K562 (cell line): ENCODE results near the gene IL11. TPM values are rescaled to one million over a fixed set of nuclear protein-coding genes. Genes with fewer than 3 reads are reported as not detected.
A peak's percentile ranks its signal among the peaks of the same experiment; 100 is the strongest.

ENCODE experiments used
- ATAC-seq: fragments of 200-7000 bp; cut with Tn5 transposase; 3 replicates; pipeline ENCODE4 v1.9.1; 2020; ENCODE audit warnings: moderate library complexity
- BruUV-seq: library from RNA; stranded (reverse); fragments of 400-500 nt; replicated peaks from 2 replicates; lab custom pipeline; 2021; lab: Mats Ljungman, UMichigan
- CTCF ChIA-PET: fragments of 300-600 bp; formaldehyde crosslinking; extraction: SDS; loops from one replicate; lab custom pipeline; 2021; ENCODE audit warnings: low intra/inter-chr PET ratio; lab: Yijun Ruan, JAX
- POLR2A ChIA-PET: fragments of 300-600, 350-650 bp; sonication (Branson Sonifier 250); formaldehyde crosslinking; extraction: SDS; loops from one replicate; lab custom pipeline; 2021; ENCODE audit warnings: antibody characterized with exemption, inconsistent platforms; lab: Yijun Ruan, JAX
- DNase-seq, 4 experiments: peaks; one replicate each; pipeline versions ENCODE4 v3.0.0 to v3.0.0-alpha.2; 2011 to 2018; ENCODE audit warnings: low spot score in 3 of 4, mixed read lengths in 3 of 4; ENCODE audit errors: extremely low read depth in 1 of 4
- FAIRE-seq: peaks from 2 replicates; lab custom pipeline; 2011; peaks lifted over from hg19 to GRCh38; lab: Jason Lieb, UNC
- H2AFZ ChIP-seq: 2 replicates; pipeline ENCODE4 v1.6.0; 2011; ENCODE audit warnings: low read depth, low read length, control low read depth, inconsistent platforms
- H3K27ac ChIP-seq: fragments of 200-600 bp; 3 replicates; pipeline ENCODE4 v1.8.0; 2011; ENCODE audit warnings: low read depth, mild to moderate bottlenecking, control low read depth, inconsistent platforms, low read length, moderate library complexity, mixed read lengths; ENCODE audit errors: extremely low read depth
- H3K27me3 ChIP-seq, 2 experiments: fragments of 300-600 bp in 1 of 2; 2 replicates in 1 of 2; 3 replicates in 1 of 2; pipeline versions ENCODE4 v1.6.0 to v1.8.0; 2011; ENCODE audit warnings: inconsistent platforms in 2 of 2, low read length in 2 of 2, mild to moderate bottlenecking in 1 of 2, mixed read lengths in 1 of 2, moderate library complexity in 1 of 2; ENCODE audit not compliant: control insufficient read depth in 2 of 2, insufficient read depth in 2 of 2
- H3K36me3 ChIP-seq: fragments of 300-600 bp; 3 replicates; pipeline ENCODE4 v1.8.0; 2011; ENCODE audit warnings: mild to moderate bottlenecking, low read length, inconsistent platforms; ENCODE audit not compliant: control insufficient read depth, insufficient read depth
- H3K4me1 ChIP-seq, 2 experiments: fragments of 200-600 bp in 1 of 2; replicated peaks in 1 of 2; 2 replicates in 1 of 2; 3 replicates in 1 of 2; pipeline versions ENCODE4 v1.5.1 to v1.8.0; 2011; ENCODE audit warnings: inconsistent platforms in 2 of 2, low read length in 2 of 2, mild to moderate bottlenecking in 1 of 2, mixed read lengths in 1 of 2, moderate library complexity in 1 of 2; ENCODE audit not compliant: control insufficient read depth in 2 of 2, insufficient read depth in 2 of 2
- H3K4me2 ChIP-seq: 2 replicates; pipeline ENCODE4 v1.6.1; 2011; ENCODE audit warnings: low read length, control low read depth, inconsistent platforms, mixed read lengths; ENCODE audit not compliant: insufficient read depth
- H3K4me3 ChIP-seq: fragments of 200-600 bp; sonication (generic), shearing (Covaris generic); 2 replicates; pipeline ENCODE4 v1.5.1; 2016; ENCODE audit warnings: control low read depth, inconsistent platforms
- H3K79me2 ChIP-seq: fragments of 200-600 bp; 3 replicates; pipeline ENCODE4 v1.8.0; 2011; ENCODE audit warnings: low read length, inconsistent platforms; ENCODE audit not compliant: control insufficient read depth, insufficient read depth
- H3K9ac ChIP-seq, 2 experiments: 2 replicates each; pipeline versions ENCODE4 v1.6.0 to v1.6.1; 2011; ENCODE audit warnings: low read depth in 2 of 2, low read length in 2 of 2, control low read depth in 1 of 2, inconsistent platforms in 1 of 2, mild to moderate bottlenecking in 1 of 2, mixed read lengths in 1 of 2; ENCODE audit not compliant: insufficient read depth in 1 of 2
- H3K9me1 ChIP-seq: one replicate; pipeline ENCODE4 v1.6.0; 2011; ENCODE audit warnings: inconsistent platforms, mild to moderate bottlenecking, low read length, moderate library complexity; ENCODE audit not compliant: control insufficient read depth, insufficient read depth
- H3K9me3 ChIP-seq: replicated peaks from 2 replicates; pipeline ENCODE4 v1.5.1; 2011; ENCODE audit warnings: low read depth, low read length, inconsistent platforms; ENCODE audit not compliant: control insufficient read depth, insufficient read depth
- H4K20me1 ChIP-seq: replicated peaks from 2 replicates; pipeline ENCODE4 v1.6.1; 2011; ENCODE audit warnings: low read length, inconsistent platforms, mixed read lengths; ENCODE audit not compliant: control insufficient read depth, insufficient read depth
- CBX1 ChIP-seq: sonication (generic); IDR thresholded peaks from 2 replicates; pipeline ENCODE4 v1.6.1; 2016; ENCODE audit warnings: antibody characterized with exemption, low read depth, mild to moderate bottlenecking
- PCBP1 ChIP-seq: fragments of 200-400 bp; formaldehyde crosslinking; IDR thresholded peaks from 2 replicates; pipeline ENCODE4 v1.6.1; 2018; ENCODE audit warnings: mild to moderate bottlenecking, low read depth, low read length; ENCODE audit not compliant: poor library complexity, severe bottlenecking
- RERE ChIP-seq: sonication (generic); formaldehyde crosslinking; IDR thresholded peaks from 2 replicates; pipeline ENCODE4 v1.8.0; 2023; ENCODE audit warnings: missing genetic modification reagents, mild to moderate bottlenecking, borderline replicate concordance
- ZBTB7A ChIP-seq: IDR thresholded peaks from 2 replicates; pipeline ENCODE4 v1.6.1; 2011; ENCODE audit warnings: low read depth, mild to moderate bottlenecking, low read length, moderate library complexity, borderline replicate concordance; ENCODE audit not compliant: control insufficient read depth
- ZNF740 ChIP-seq, 3 experiments: fragments of 200-800 bp in 1 of 3; sonication (Bioruptor generic) in 1 of 3; sonication (generic) in 1 of 3; formaldehyde crosslinking in 1 of 3; IDR thresholded peaks; 2 replicates each; pipeline versions ENCODE4 v1.6.1 to v1.8.0; 2016 to 2022; ENCODE audit warnings: mild to moderate bottlenecking in 2 of 3, missing compliant biosample characterization in 2 of 3, missing genetic modification characterization in 2 of 3, missing genetic modification reagents in 1 of 3
- WGBS: fragments of 100-300 bp; shearing (Covaris generic); methylation state at CpG from one replicate; pipeline ENCODE4 v1.1.6; 2016; ENCODE audit warnings: low coverage, mixed read lengths; ENCODE audit not compliant: insufficient coverage; ENCODE audit errors: missing lambda C conversion rate; 5-methylcytosine and 5-hydroxymethylcytosine counted together
- in situ Hi-C: fragments of 300-500 bp; cut with MboI; formaldehyde crosslinking; loops from 4 replicates; pipeline ENCODE4 v1.15.0; 2018; ENCODE audit warnings: inconsistent platforms, mixed read lengths
- intact Hi-C: fragments of 100-400 bp; cut with micrococcal nuclease; formaldehyde crosslinking; loops from 2 replicates; pipeline ENCODE4 v1.14.2; 2022
- polyA plus RNA-seq, 8 experiments: library from polyadenylated mRNA; depleted of rRNA in 4 of 8; stranded (reverse) in 5 of 8; unstranded in 3 of 8; fragments of >200 nt; fragmentation: Nextera tagmentation in 2 of 8; fragmentation: Illumina TruSeq in 1 of 8; extraction: Ambion mirVana in 2 of 8; extraction: Trizol in 1 of 8; gene quantifications; 2 replicates each; pipeline versions ENCODE4 v1.2.1 to v1.2.3, GENCODE V29; 2011 to 2014; ENCODE audit warnings: inconsistent platforms in 1 of 8, missing spikeins in 1 of 8
- total RNA-seq, 7 experiments: library from RNA; depleted of rRNA in 6 of 7; stranded (reverse); fragments of >200 nt in 6 of 7; fragmentation: Illumina TruSeq in 2 of 7; extraction: Trizol in 2 of 7; gene quantifications; 2 replicates each; pipeline versions ENCODE4 v1.2.1 to v1.2.3, GENCODE V29; 2011 to 2021; ENCODE audit warnings: low replicate concordance in 1 of 7

The IL11 gene
- total and polyA plus RNA-seq, 9 of the 15 experiments (the other 6 are each of a cell fraction or from before 2014, with no cell fraction given), result 0.04 to 0.42 (median 0.06) TPM; not detected in 6

GRCh38 chr19:55373993-55374757 is 3.9 kb upstream of the IL11 start:
- in situ Hi-C loops (no loop called here), intact Hi-C loops (no loop called here)
- Histone ChIP-seq H3K27me3 (peaks cover 11% of the 10 kb centered on the region in 2 experiments; a peak in 4 of 5 replicates), H3K4me2 (no peak overlapping the region), H3K9ac (peak overlapping the region in 1 of 2 experiments; percentile 83; a peak in 2 of 4 replicates), H3K4me1 (peaks cover 10 to 73% of the 10 kb centered on the region in 2 experiments; a peak in 4 of 5 replicates), H3K79me2 (no peaks in the 10 kb centered on the region), H3K9me1 (no peaks in the 10 kb centered on the region), H4K20me1 (no peaks in the 10 kb centered on the region), H3K36me3 (no peaks in the 10 kb centered on the region), H3K27ac (0 out of 3 replicates have a peak overlapping the region, but pooled peaks have one; percentile 28), H3K4me3 (no peak overlapping the region), H3K9me3 (no peaks in the 10 kb centered on the region), H2AFZ (no peak overlapping the region)
- ChIA-PET POLR2A (interaction anchor here (0.7 to 1.0 kb wide), 2 partner anchors 9 to 20 kb away, joined by 3 to 5 read pairs; partner anchors contain the start of gene TMEM238), CTCF (no interaction called here)
- DNase-seq (no peak), FAIRE-seq (no peak), ATAC-seq (peak; percentile 4; the same call in 1 of the 3 replicates)
- no TSS peak for BruUV-seq
- 33% methylated on average over 12 of the region's 31 CpGs for WGBS
- TF ChIP-seq RERE (CRISPR knock-in tag), result no peak
- TF ChIP-seq ZBTB7A, result 0 out of 2 replicates have a peak, but pooled peaks have one; percentile 16
- 0 out of 2 replicates have a peak, but pooled peaks have one; percentile 50 for TF ChIP-seq ZNF740 (CRISPR knock-in tag; IDR thresholded peaks at IDR 0.05)
- TF ChIP-seq ZNF740 (tag; IDR thresholded peaks at IDR 0.05), result no peak
- peak; percentile 49 for TF ChIP-seq PCBP1
- TF ChIP-seq CBX1, result no peak
